HepG2 (cell line): ENCODE results near the gene GRM5. TPM values are rescaled to one million over a fixed set of nuclear protein-coding genes. Genes with fewer than 3 reads are reported as not detected.

Source experiments
- ATAC-seq: fragments of 200-7000 bp; cut with Tn5 transposase; 3 replicates; pipeline ENCODE4 v1.9.1; 2020; ENCODE audit warnings: mild to moderate bottlenecking, moderate library complexity
- BruUV-seq: library from RNA; stranded (reverse); fragments of 400-500 nt; replicated peaks from 2 replicates; lab custom pipeline; 2021; lab: Mats Ljungman, UMichigan
- CTCF ChIA-PET: fragments of 300-600 bp; formaldehyde crosslinking; extraction: SDS; loops from one replicate; lab custom pipeline; 2021; ENCODE audit warnings: low total read pairs, inconsistent platforms, low intra/inter-chr PET ratio; lab: Yijun Ruan, JAX
- POLR2A ChIA-PET: fragments of 350-600 bp; sonication (Branson Sonifier 250); formaldehyde crosslinking; loops from one replicate; lab custom pipeline; 2020; ENCODE audit warnings: antibody characterized with exemption, inconsistent platforms; lab: Yijun Ruan, JAX
- DNase-seq: peaks from one replicate; pipeline ENCODE4 v3.0.0-alpha.2; 2015; ENCODE audit warnings: low spot score
- FAIRE-seq: peaks from 3 replicates; lab custom pipeline; 2011; peaks lifted over from hg19 to GRCh38; lab: Jason Lieb, UNC
- H2AFZ ChIP-seq: one replicate; pipeline ENCODE4 v1.6.1; 2011; ENCODE audit warnings: low read length, inconsistent platforms
- H3K27ac ChIP-seq: fragments of 300-600 bp; 3 replicates; pipeline ENCODE4 v1.8.0; 2011; ENCODE audit warnings: mixed run types, mild to moderate bottlenecking, mixed read lengths, low read length, inconsistent platforms; ENCODE audit not compliant: insufficient read depth; ENCODE audit errors: extremely low read length
- H3K27me3 ChIP-seq, 2 experiments: fragments of 200-600 bp in 1 of 2; 2 replicates in 1 of 2; 3 replicates in 1 of 2; pipeline versions ENCODE4 v1.6.0 to v1.8.0; 2011; ENCODE audit warnings: low read length in 2 of 2, mild to moderate bottlenecking in 2 of 2, moderate library complexity in 2 of 2, inconsistent platforms in 1 of 2; ENCODE audit not compliant: insufficient read depth in 2 of 2, control insufficient read depth in 1 of 2
- H3K36me3 ChIP-seq, 2 experiments: fragments of 200-600 bp in 1 of 2; replicated peaks in 1 of 2; 2 replicates in 1 of 2; 3 replicates in 1 of 2; pipeline versions ENCODE4 v1.5.1 to v1.8.0; 2011; ENCODE audit warnings: low read length in 2 of 2, inconsistent platforms in 1 of 2; ENCODE audit not compliant: insufficient read depth in 2 of 2, control insufficient read depth in 1 of 2
- H3K4me1 ChIP-seq: 2 replicates; pipeline ENCODE4 v1.5.1; 2012; ENCODE audit warnings: low read length, inconsistent platforms; ENCODE audit not compliant: insufficient read depth
- H3K4me2 ChIP-seq: 2 replicates; pipeline ENCODE4 v1.6.0; 2011; ENCODE audit warnings: low read depth, low read length, inconsistent platforms
- H3K4me3 ChIP-seq, 3 experiments: fragments of 200-600 bp in 1 of 3; sonication (generic), shearing (Covaris generic) in 1 of 3; replicated peaks in 1 of 3; 2 replicates each; pipeline ENCODE4 v1.5.1; 2011 to 2016; ENCODE audit warnings: low read length in 3 of 3, inconsistent platforms in 2 of 3, low read depth in 2 of 3, mild to moderate bottlenecking in 2 of 3, control low read depth in 1 of 3, mixed read lengths in 1 of 3; ENCODE audit not compliant: insufficient read depth in 1 of 3
- H3K79me2 ChIP-seq: one replicate; pipeline ENCODE4 v1.6.1; 2011; ENCODE audit warnings: low read length, inconsistent platforms; ENCODE audit not compliant: insufficient read depth
- H3K9ac ChIP-seq: 2 replicates; pipeline ENCODE4 v1.6.0; 2011; ENCODE audit warnings: mild to moderate bottlenecking, low read depth, low read length, inconsistent platforms; ENCODE audit not compliant: insufficient read depth
- H3K9me3 ChIP-seq: 2 replicates; pipeline ENCODE4 v1.5.1; 2012; ENCODE audit warnings: mild to moderate bottlenecking, low read length
- H4K20me1 ChIP-seq: 2 replicates; pipeline ENCODE4 v1.6.0; 2011; ENCODE audit warnings: inconsistent platforms, mild to moderate bottlenecking, low read length, moderate library complexity; ENCODE audit not compliant: insufficient read depth
- ARID2 ChIP-seq: sonication (generic); formaldehyde crosslinking; IDR thresholded peaks from 2 replicates; pipeline ENCODE4 v1.8.1; 2022; ENCODE audit warnings: mild to moderate bottlenecking, missing genetic modification reagents, borderline replicate concordance
- ATAD3A ChIP-seq: sonication (generic); formaldehyde crosslinking; IDR thresholded peaks from 2 replicates; pipeline ENCODE4 v1.4.0; 2020; ENCODE audit warnings: missing genetic modification reagents
- BCL6 ChIP-seq: IDR thresholded peaks from 2 replicates; pipeline ENCODE4 v1.6.1; 2016; ENCODE audit warnings: missing genetic modification reagents, missing compliant biosample characterization
- CBX1 ChIP-seq: IDR thresholded peaks from one replicate; pipeline ENCODE4 v1.6.1; 2016; ENCODE audit warnings: antibody characterized with exemption, low read depth
- DPF2 ChIP-seq: sonication (generic); formaldehyde crosslinking; IDR thresholded peaks from 2 replicates; pipeline ENCODE4 v1.4.0; 2020; ENCODE audit warnings: mild to moderate bottlenecking, low read depth, missing genetic modification reagents, borderline replicate concordance
- EED ChIP-seq: sonication (generic); formaldehyde crosslinking; IDR thresholded peaks from 2 replicates; pipeline ENCODE4 v1.5.0; 2020; ENCODE audit warnings: mild to moderate bottlenecking, missing genetic modification reagents
- ERF ChIP-seq: IDR thresholded peaks from 2 replicates; pipeline ENCODE4 v1.6.1; 2018; ENCODE audit warnings: missing biosample characterization, missing genetic modification reagents
- FOXJ3 ChIP-seq: sonication (generic); formaldehyde crosslinking; IDR thresholded peaks from 2 replicates; pipeline ENCODE4 v1.4.0; 2020; ENCODE audit warnings: missing genetic modification reagents, mild to moderate bottlenecking, borderline replicate concordance
- HHEX ChIP-seq: IDR thresholded peaks from 2 replicates; pipeline ENCODE4 v1.6.1; 2016; ENCODE audit warnings: control low read depth
- MZF1 ChIP-seq: sonication (generic); formaldehyde crosslinking; IDR thresholded peaks from 2 replicates; pipeline ENCODE4 v1.8.1; 2023; ENCODE audit warnings: mild to moderate bottlenecking, missing genetic modification reagents, borderline replicate concordance
- NFE2 ChIP-seq: sonication (generic); formaldehyde crosslinking; IDR thresholded peaks from 2 replicates; pipeline ENCODE4 v1.4.0; 2020; ENCODE audit warnings: missing genetic modification reagents
- NR2F1 ChIP-seq, 2 experiments: fragments of 450-650 bp in 1 of 2; formaldehyde crosslinking in 1 of 2; IDR thresholded peaks; 2 replicates each; pipeline versions ENCODE4 v1.5.0 to v1.6.1; 2016 to 2020; ENCODE audit warnings: mild to moderate bottlenecking in 1 of 2, missing compliant biosample characterization in 1 of 2, missing genetic modification reagents in 1 of 2, moderate library complexity in 1 of 2
- RBFOX2 ChIP-seq: fragments of 200-400 bp; formaldehyde crosslinking; IDR thresholded peaks from 2 replicates; pipeline ENCODE4 v1.6.1; 2017; ENCODE audit warnings: low read depth, mild to moderate bottlenecking, low read length
- SMC3 ChIP-seq: IDR thresholded peaks from 2 replicates; pipeline ENCODE4 v1.6.1; 2011; ENCODE audit warnings: low read length, improper control_type of control experiment
- ZBTB3 ChIP-seq: sonication (generic); formaldehyde crosslinking; IDR thresholded peaks from 2 replicates; pipeline ENCODE4 v1.4.0; 2020; ENCODE audit warnings: low read depth, mild to moderate bottlenecking, moderate library complexity, missing genetic modification reagents, borderline replicate concordance
- ZBTB42 ChIP-seq: sonication (generic); formaldehyde crosslinking; IDR thresholded peaks from 2 replicates; pipeline ENCODE4 v1.5.0; 2020; ENCODE audit warnings: mild to moderate bottlenecking, missing genetic modification reagents
- ZBTB7A ChIP-seq: sonication (generic); formaldehyde crosslinking; IDR thresholded peaks from 2 replicates; pipeline ENCODE4 v1.8.0; 2022; ENCODE audit warnings: mild to moderate bottlenecking, missing genetic modification reagents
- ZMAT3 ChIP-seq: sonication (generic); formaldehyde crosslinking; conservative IDR thresholded peaks from 2 replicates; pipeline ENCODE4 v1.7.0; 2021; ENCODE audit warnings: missing genetic modification reagents
- ZNF138 ChIP-seq: sonication (generic); formaldehyde crosslinking; IDR thresholded peaks from 2 replicates; pipeline ENCODE4 v1.5.0; 2020; ENCODE audit warnings: mild to moderate bottlenecking, low read depth, missing genetic modification reagents
- ZNF343 ChIP-seq: sonication (generic); formaldehyde crosslinking; IDR thresholded peaks from 2 replicates; pipeline ENCODE4 v1.4.0; 2020; ENCODE audit warnings: mild to moderate bottlenecking, missing genetic modification reagents
- ZNF607 ChIP-seq: sonication (generic); formaldehyde crosslinking; IDR thresholded peaks from 2 replicates; pipeline ENCODE4 v1.5.1; 2020; ENCODE audit warnings: missing genetic modification reagents, mild to moderate bottlenecking, borderline replicate concordance
- ZNF75D ChIP-seq: sonication (generic); formaldehyde crosslinking; IDR thresholded peaks from 2 replicates; pipeline ENCODE4 v1.8.1; 2023; ENCODE audit warnings: missing genetic modification reagents, mild to moderate bottlenecking, borderline replicate concordance
- ZSCAN30 ChIP-seq: sonication (generic); formaldehyde crosslinking; IDR thresholded peaks from 2 replicates; pipeline ENCODE4 v1.5.0; 2020; ENCODE audit warnings: mild to moderate bottlenecking, missing genetic modification reagents
- WGBS: methylation state at CpG from one replicate; pipeline ENCODE4 v1.1.6; 2017; ENCODE audit warnings: low lambda C conversion rate; 5-methylcytosine and 5-hydroxymethylcytosine counted together
- in situ Hi-C: cut with HindIII; loops from 2 replicates; pipeline ENCODE4 v1.10.0; 2017; ENCODE audit warnings: low pct_unique_long_range_greater_than_20kb; ENCODE audit not compliant: extremely low pct_ligation_motif_present
- intact Hi-C: fragments of 100-400 bp; cut with micrococcal nuclease; formaldehyde crosslinking; loops from one replicate; pipeline ENCODE4 v1.10.0; 2022; ENCODE audit not compliant: unreplicated experiment
- polyA plus RNA-seq, 8 experiments: library from polyadenylated mRNA; depleted of rRNA in 3 of 8; stranded (reverse) in 7 of 8; unstranded in 1 of 8; fragments of >200 nt; fragmentation: Illumina TruSeq in 4 of 8; extraction: Trizol in 4 of 8; gene quantifications; 2 replicates each; pipeline versions ENCODE4 v1.2.1 to v1.2.3, GENCODE V29; 2011 to 2016; ENCODE audit warnings: low read depth in 4 of 8, missing spikeins in 1 of 8, mixed read lengths in 1 of 8; ENCODE audit not compliant: insufficient read depth in 1 of 8
- total RNA-seq, 5 experiments: library from RNA; depleted of rRNA; stranded (reverse); fragments of >200 nt; fragmentation: Illumina TruSeq; extraction: Trizol; gene quantifications; 2 replicates each; pipeline ENCODE4 v1.2.3, GENCODE V29; 2016; ENCODE audit warnings: low read depth in 1 of 5
- TF ChIP-seq, protein P1 (sequence below): sonication (generic); formaldehyde crosslinking; IDR thresholded peaks from 2 replicates; pipeline ENCODE4 v1.4.0; 2020; ENCODE audit warnings: missing genetic modification reagents
- TF ChIP-seq, protein P2 (sequence below): IDR thresholded peaks from 2 replicates; pipeline ENCODE4 v1.6.1; 2012; ENCODE audit warnings: low read depth, low read length, improper control_type of control experiment

The GRM5 gene
- total and polyA plus RNA-seq, 2 of the 13 experiments (the other 11 are each of a cell fraction or from before 2014, with no cell fraction given), result not detected

DNA sequence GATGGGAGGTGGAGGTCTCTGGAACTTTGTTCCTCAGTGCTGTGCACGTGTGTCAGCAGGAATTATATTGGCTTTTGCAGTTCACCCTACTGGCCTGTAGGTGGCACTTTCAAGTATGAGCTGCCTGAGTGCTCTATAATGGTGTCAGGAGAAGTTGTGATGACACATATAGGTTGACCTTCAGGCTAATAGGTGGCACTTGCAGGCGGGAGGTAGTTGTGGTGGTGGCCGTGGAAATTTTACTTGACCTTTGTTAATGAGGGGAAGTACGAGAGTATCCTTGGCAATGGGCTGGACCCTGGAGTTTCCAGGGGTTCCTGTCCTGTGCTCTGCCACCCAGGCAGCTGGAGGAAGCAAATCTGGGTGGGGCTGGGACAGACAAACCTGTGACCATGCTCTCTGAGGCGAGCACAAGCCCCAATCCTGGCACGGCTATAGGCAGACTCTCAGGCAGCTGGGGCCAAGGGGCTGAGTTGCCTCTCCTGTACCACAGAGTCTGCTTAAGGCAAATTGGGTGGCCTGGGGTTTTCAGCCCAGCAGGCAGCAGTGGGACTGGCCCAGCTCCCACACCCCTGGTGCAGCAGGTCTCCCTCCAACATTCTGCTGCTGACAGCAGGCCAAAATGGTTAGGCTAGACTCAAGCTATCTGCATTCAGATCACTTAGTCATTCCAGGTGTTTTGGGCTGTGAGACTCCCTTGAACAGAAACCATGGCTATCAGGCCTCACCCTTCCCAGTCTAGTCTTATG, 580.7 kb downstream of the GRM5 start:
- peak; percentile 60 for FAIRE-seq
- TF ChIP-seq ZNF343 (CRISPR knock-in tag), result no peak
- TF ChIP-seq ZBTB42 (CRISPR knock-in tag), result no peak
- no peak for TF ChIP-seq ZMAT3 (CRISPR knock-in tag)
- peak; percentile 39; the same call in 1 of the 2 replicates for TF ChIP-seq SMC3
- TF ChIP-seq EED (CRISPR knock-in tag), result 0 out of 2 replicates have a peak, but pooled peaks have one; percentile 42
- no peak for TF ChIP-seq DPF2
- TF ChIP-seq, protein P1, sequence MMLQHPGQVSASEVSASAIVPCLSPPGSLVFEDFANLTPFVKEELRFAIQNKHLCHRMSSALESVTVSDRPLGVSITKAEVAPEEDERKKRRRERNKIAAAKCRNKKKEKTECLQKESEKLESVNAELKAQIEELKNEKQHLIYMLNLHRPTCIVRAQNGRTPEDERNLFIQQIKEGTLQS (CRISPR knock-in tag), result no peak
- no peak for TF ChIP-seq BCL6 (CRISPR knock-in tag)
- 0 out of 4 replicates have a peak, but pooled peaks of 1 of the 2 experiments have one; percentile 23 for TF ChIP-seq NR2F1 (CRISPR knock-in tag; IDR thresholded peaks at IDR 0.05)
- no peak for TF ChIP-seq CBX1
- TF ChIP-seq ZNF138 (CRISPR knock-in tag), result no peak
- no peak for TF ChIP-seq ZSCAN30 (CRISPR knock-in tag)
- TF ChIP-seq ARID2, result no peak
- TF ChIP-seq ZNF75D (CRISPR knock-in tag), result no peak
- TF ChIP-seq NFE2 (CRISPR knock-in tag), result no peak
- TF ChIP-seq RBFOX2, result no peak
- TF ChIP-seq FOXJ3 (CRISPR knock-in tag), result no peak
- no peak for TF ChIP-seq ZNF607 (CRISPR knock-in tag)
- TF ChIP-seq, protein P2, sequence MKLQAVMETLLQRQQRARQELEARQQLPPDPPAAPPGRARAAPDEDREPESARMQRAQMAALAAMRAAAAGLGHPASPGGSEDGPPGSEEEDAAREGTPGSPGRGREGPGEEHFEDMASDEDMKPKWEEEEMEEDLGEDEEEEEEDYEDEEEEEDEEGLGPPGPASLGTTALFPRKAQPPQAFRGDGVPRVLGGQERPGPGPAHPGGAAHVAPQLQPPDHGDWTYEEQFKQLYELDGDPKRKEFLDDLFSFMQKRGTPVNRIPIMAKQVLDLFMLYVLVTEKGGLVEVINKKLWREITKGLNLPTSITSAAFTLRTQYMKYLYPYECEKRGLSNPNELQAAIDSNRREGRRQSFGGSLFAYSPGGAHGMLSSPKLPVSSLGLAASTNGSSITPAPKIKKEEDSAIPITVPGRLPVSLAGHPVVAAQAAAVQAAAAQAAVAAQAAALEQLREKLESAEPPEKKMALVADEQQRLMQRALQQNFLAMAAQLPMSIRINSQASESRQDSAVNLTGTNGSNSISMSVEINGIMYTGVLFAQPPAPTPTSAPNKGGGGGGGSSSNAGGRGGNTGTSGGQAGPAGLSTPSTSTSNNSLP, result no peak
- TF ChIP-seq ATAD3A (CRISPR knock-in tag), result no peak
- no peak for TF ChIP-seq ZBTB3 (CRISPR knock-in tag)
- 0 out of 2 replicates have a peak, but pooled peaks have one; percentile 23 for TF ChIP-seq ERF (CRISPR knock-in tag)
- TF ChIP-seq HHEX (CRISPR knock-in tag), result no peak
- TF ChIP-seq ZBTB7A, result no peak
- no peak for TF ChIP-seq MZF1

More for the DNA sequence above, 580.7 kb downstream of the GRM5 start:
- ChIA-PET POLR2A (no interaction called here), CTCF (interaction anchor here (0.9 kb wide), 2 partner anchors 59 to 60 kb away, joined by 3 to 4 read pairs; no protein-coding TSS in a partner anchor)
- no peaks in the 10 kb centered on the region for H3K79me2 ChIP-seq
- DNase-seq (peak; percentile 50), ATAC-seq (peak; percentile 99)
- intact Hi-C loops, result loop anchor here (1.0 to 10.0 kb wide), 2 partner anchors 59 to 400 kb away; no protein-coding TSS in a partner anchor
- no peaks in the 10 kb centered on the region for H3K9me3 ChIP-seq
- H2AFZ ChIP-seq, result no peak overlapping the region
- WGBS, result 0% methylated on average over 4 of the region's 6 CpGs
- H3K9ac ChIP-seq, result no peak overlapping the region
- H3K27ac ChIP-seq, result no peak overlapping the region
- no peaks in the 10 kb centered on the region for H3K27me3 ChIP-seq
- no peak overlapping the region for H3K4me3 ChIP-seq
- no TSS peak for BruUV-seq
- H3K36me3 ChIP-seq, result no peaks in the 10 kb centered on the region
- in situ Hi-C loops, result no loop called here
- no peak overlapping the region for H3K4me2 ChIP-seq
- no peaks in the 10 kb centered on the region for H3K4me1 ChIP-seq
- H4K20me1 ChIP-seq, result no peaks in the 10 kb centered on the region
